DOHH2 (cell line): ENCODE measurements around the gene BPTF.
"Not testable (repeated sequence)": the region's sequence is repeated elsewhere in the genome, so short reads cannot be mapped to it uniquely, and the experiment has no call there.

Experiments used
- EZH2phosphoT487 ChIP-seq: fragments of 200-600 bp; sonication (generic); IDR thresholded peaks from 2 replicates; pipeline ENCODE4 v1.6.1; 2017; ENCODE audit warnings: borderline replicate concordance, mild to moderate bottlenecking, antibody characterized with exemption, low read length, moderate library complexity, mixed read lengths
- TF ChIP-seq, protein P1 (sequence below): fragments of 200-600 bp; sonication (generic); IDR thresholded peaks from one replicate; pipeline ENCODE4 v1.5.1; 2014; ENCODE audit warnings: antibody characterized with exemption, mild to moderate bottlenecking, low read depth, low read length; ENCODE audit not compliant: poor library complexity, severe bottlenecking

DNA sequence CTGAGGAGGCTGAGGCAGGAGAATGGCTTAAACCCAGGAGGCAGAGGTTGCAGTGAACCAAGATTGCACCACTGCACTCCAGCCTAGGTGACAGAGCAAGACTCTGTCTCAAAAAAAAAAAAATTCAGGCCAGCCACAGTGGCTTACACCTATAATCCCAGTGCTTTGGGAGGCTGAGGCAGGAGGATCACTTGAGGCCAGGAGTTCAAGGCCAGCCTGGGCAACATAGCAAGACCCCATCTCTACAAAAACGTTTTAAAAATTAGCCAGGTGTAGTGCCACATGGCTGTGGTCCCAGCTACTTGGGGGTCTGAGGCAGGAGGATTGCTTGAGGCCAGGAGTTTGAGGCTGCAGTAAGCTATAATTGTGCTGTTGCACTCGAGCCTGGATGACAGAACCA, 80.0 kb downstream of the BPTF start:
- TF ChIP-seq, protein P1, sequence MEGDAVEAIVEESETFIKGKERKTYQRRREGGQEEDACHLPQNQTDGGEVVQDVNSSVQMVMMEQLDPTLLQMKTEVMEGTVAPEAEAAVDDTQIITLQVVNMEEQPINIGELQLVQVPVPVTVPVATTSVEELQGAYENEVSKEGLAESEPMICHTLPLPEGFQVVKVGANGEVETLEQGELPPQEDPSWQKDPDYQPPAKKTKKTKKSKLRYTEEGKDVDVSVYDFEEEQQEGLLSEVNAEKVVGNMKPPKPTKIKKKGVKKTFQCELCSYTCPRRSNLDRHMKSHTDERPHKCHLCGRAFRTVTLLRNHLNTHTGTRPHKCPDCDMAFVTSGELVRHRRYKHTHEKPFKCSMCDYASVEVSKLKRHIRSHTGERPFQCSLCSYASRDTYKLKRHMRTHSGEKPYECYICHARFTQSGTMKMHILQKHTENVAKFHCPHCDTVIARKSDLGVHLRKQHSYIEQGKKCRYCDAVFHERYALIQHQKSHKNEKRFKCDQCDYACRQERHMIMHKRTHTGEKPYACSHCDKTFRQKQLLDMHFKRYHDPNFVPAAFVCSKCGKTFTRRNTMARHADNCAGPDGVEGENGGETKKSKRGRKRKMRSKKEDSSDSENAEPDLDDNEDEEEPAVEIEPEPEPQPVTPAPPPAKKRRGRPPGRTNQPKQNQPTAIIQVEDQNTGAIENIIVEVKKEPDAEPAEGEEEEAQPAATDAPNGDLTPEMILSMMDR = not testable (repeated sequence)
- not testable (repeated sequence) for TF ChIP-seq EZH2phosphoT487
